HG03045 (cell line): ENCODE measurements around the gene CDH13.

Experiments used
- ATAC-seq: cut with Tn5 transposase; IDR thresholded peaks from one replicate; pipeline ENCODE4 v1.9.1; 2021; ENCODE audit warnings: mild to moderate bottlenecking, moderate library complexity; ENCODE audit not compliant: unreplicated experiment

Gene CDH13

DNA sequence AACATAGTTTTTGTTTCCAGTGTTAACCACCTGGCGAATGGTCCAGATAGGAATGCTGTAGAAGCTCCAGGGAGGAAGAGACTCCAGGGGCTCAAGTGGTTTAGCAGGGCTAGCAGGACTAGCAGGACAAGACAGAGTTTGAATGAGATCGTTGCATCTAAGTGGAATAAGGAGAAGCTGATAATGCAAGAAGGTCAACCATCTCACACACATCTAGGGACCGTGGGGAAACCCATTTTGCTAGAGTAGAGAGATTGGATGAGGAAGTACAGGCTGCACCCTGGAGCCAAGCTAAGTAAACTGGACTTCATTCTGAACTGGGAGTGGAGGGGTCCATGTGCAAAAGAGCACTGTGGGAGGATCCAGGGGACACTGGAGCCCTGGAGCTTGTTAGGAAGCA, 1094.9 kb downstream of the CDH13 start:
- ATAC-seq: no peak

DNA sequence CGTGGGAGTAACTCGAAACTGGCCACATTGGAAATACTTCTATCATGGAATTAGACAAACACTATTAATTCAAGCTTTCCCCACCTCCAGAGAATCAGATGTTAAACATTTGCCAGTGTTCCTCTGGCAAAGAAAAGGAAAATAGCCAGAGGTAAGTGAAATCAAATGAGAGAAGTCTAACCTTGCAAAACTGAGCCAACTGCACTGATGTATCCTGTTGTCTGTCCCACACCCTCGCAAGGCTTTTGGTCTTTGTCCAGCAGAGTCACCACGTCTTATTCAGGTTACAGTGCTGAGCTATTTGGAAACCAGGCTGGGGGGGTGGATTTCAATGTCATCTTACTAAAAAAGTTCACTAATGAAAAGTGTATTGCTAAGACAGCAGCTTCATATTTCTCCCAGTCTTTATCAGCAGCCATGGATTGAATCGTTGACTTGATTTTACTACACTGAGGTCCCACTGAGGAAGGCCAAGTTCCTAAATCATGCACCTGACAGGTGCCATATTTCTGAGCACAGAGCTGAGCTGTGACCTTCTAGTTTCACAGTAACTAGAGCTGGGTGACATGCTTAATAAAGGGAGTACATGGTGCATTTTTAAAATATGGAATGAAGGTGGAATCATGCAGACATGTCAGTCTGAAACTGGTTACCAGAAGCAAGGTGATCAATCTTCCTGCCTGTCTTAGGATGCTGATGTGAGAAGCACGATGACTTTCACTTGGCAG, 1095.9 kb downstream of the CDH13 start:
- no peak for ATAC-seq

DNA sequence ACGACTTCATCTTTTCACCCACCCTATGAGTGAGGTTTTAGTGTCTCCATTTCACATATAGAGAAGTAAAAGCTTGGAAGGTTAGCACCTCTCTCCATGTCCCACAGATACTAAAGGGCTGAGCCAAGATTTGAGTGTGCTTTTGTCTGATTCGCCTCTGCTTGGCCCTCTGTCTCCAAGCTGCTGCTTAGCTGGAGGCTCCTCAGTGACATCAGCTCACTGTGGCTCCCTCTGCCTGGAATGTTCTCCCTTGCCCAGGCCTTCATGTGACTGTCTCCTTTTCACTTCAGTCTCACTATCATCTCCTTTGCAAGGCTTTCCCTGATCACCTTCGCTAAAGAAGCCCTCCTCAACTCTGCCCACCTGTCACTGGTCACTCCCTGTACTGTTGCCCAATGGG, 1096.5 kb downstream of the CDH13 start:
- no peak for ATAC-seq

DNA sequence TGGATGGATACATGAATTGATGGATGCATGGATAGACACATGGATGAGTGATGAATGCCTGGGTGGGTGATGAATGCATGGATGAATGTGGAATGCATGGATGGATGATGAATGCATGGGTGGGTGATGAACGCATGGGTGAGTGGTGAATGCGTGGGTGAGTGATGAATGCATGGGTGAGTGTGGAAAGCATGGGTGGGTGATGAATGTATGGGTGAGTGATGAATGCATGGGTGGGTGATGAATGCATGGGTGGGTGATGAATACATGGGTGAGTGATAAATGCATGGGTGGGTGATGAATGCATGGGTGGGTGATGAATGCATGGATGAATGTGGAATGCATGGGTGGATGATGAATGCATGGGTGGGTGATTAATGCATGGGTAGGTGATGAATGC, 1097.1 kb downstream of the CDH13 start:
- no peak for ATAC-seq

DNA sequence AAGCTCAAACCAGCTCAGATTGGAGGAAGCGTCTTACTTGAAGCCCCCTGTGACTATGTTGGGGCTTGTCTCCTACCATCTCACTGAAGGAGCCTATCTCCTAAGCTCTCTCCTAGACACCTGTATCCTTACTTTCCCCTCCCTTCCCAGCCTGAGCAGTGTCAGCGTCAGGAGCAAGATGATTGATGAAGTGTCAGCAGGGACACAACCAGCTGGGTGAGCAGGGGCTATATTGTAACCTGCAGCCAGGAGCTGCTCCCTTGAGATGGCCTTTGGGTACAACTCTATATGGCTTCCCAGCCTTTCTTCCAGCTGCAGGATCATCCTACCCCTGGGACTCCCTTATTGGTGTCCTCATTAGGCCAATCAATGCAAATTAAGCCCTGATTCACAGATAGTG, 1097.8 kb downstream of the CDH13 start:
- no peak for ATAC-seq

DNA sequence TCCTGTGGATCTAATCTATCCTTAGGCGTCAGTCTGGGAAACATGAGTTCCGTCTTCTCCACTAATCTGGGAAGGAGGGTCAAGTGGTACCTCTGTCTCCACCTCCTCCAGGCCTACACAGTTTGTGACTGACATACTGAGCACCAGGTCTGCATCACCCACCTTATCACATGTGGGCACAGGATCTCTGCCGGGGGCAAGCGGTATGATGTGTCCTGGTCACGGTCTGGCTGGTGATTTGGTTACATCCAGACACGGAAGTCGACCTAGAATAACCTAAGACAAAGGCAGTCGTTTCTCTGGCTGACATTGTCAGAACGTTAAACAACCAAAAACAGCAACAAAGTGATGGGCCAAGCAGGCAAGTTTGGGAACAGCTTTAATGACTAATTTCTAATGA, 1098.5 kb downstream of the CDH13 start:
- ATAC-seq: no peak

- no peak for ATAC-seq
Observed at GRCh38 chr16:83727018-83727417, 1100.2 kb downstream of the CDH13 start.

DNA sequence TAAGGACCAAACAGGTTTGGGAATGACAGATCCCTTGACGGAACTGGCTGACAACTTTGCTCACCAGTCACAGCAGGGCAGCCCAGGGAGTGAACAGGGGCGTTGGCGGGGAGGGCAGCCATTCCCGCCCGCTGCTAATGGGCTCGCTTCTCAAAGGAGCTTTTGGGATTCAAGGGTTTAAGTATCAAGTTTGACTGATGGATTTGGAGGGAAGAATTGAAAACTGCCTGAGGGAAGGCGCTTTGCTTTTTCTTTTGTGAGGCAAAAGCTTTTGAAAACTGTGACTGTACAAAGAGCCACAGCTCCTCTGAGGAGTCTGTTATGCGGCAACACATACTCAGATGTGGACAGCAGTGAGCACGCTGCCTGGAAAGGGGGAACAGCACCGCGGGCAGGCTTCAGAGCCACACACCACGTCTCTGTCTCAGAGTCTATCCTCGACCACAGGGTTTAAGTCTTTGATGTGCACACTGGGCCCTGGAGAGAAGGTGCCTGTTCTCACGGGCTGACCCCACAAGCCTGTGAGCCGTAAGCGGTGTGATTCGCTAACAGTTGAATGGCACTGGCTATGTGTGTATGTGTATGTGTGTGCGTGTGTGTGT, 1101.1 kb downstream of the CDH13 start:
- ATAC-seq: no peak

GRCh38 chr16:83728492-83728891, 1101.7 kb downstream of the CDH13 start:
- ATAC-seq: no peak

- no peak for ATAC-seq
Observed at GRCh38 chr16:83730812-83731211, 1104.0 kb downstream of the CDH13 start.

DNA sequence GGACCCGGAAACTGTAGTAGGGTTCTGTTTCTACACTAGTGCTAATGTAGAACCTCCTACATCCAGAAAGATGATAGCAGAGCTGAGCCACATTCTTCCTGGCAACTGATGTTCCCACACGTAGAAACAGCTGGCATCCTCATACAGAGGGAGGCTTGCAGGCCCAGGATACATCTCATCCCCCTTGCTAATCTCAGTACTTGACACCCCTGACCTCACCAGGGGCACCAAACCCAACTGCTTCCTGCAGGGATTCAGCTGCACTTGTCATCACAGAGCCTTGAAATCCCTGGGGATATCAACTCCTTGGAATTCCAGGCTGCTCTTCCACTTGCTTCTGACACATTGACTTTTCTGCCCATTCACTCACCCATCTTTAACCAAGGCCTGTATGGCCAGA, 1105.8 kb downstream of the CDH13 start:
- ATAC-seq: no peak

GRCh38 chr16:83733301-83733700, 1106.5 kb downstream of the CDH13 start:
- no peak for ATAC-seq

GRCh38 chr16:83734136-83734535, 1107.4 kb downstream of the CDH13 start:
- no peak for ATAC-seq

- ATAC-seq: no peak
Observed at GRCh38 chr16:83737729-83738354, 1111.1 kb downstream of the CDH13 start.

- no peak for ATAC-seq
Observed at GRCh38 chr16:83738923-83739503, 1112.2 kb downstream of the CDH13 start.

GRCh38 chr16:83742124-83742899, 1115.5 kb downstream of the CDH13 start:
- ATAC-seq: no peak

DNA sequence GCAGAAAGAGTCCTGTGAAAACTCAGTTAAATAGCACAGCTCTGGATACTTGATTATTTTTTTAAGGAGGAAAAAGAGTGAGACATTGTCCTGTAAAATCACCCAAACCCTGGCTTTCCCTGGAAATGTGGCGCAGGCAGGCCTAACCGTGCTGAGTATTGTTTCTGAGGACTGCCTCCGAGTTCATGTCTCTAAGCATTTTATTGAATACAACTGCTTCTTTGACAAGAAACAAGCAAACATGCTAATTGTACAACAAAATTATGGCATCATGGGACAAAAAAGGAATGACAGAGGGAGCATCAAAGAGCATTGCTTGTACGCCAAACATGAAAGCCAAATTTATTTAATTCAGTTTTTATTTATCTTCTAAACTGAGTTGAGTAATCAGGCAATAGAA, 1116.5 kb downstream of the CDH13 start:
- ATAC-seq: no peak

GRCh38 chr16:83743720-83744119, 1117.0 kb downstream of the CDH13 start:
- ATAC-seq: no peak

GRCh38 chr16:83744441-83744981, 1117.7 kb downstream of the CDH13 start:
- no peak for ATAC-seq

DNA sequence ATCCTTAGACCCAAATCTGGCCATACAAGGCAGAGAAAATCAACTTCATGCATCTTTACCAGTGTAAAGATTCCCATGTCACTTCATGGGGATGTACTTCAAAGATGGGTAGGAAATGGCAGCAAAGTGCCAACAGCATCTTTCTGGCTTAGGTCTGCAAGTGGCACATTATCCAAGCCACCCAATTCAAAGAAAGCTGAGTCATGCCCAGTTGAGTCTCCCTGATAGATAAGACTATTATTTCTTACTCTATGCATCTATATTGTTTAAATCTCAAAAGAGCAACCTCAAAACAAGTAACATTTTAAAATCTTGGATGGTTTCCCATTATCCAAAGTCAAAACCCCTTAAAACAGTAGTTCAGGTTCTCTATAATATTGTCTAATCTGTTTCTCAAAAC, 1119.8 kb downstream of the CDH13 start:
- no peak for ATAC-seq

DNA sequence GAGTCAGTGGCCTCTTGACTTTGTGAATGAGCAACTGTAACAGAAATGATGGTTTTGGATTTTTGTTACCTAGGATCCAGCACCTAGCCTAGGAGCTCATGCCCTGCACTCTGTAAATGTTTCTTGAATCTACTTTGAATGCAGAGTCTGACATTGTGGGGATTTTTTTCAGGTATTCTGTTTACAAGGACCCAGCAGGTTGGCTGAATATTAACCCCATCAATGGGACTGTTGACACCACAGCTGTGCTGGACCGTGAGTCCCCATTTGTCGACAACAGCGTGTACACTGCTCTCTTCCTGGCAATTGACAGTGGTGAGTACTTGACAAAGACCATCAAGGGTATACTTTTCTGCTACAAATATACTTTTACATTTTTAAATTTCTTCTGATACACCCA, 1121.2 kb downstream of the CDH13 start:
- no peak for ATAC-seq
